GM19395 (cell line): Measurements from ENCODE around the gene CERK.

Source experiments
- ATAC-seq: cut with Tn5 transposase; IDR thresholded peaks from one replicate; pipeline ENCODE4 v1.9.1; 2021; ENCODE audit warnings: mild to moderate bottlenecking, moderate library complexity; ENCODE audit not compliant: unreplicated experiment

Gene CERK

GRCh38 chr22:46766611-46767010 is 28.6 kb upstream of the CERK start:
- no peak for ATAC-seq

- no peak for ATAC-seq
Measured at GRCh38 chr22:46764779-46765485, 26.9 kb upstream of the CERK start.

GRCh38 chr22:46764140-46764680 is 26.2 kb upstream of the CERK start:
- ATAC-seq: no peak

GRCh38 chr22:46763051-46763705 is 25.1 kb upstream of the CERK start:
- ATAC-seq: peak; percentile 52

GRCh38 chr22:46762238-46763050 is 24.4 kb upstream of the CERK start, which contains the start of gene TBC1D22A:
Gene TBC1D22A, plus strand, starts transcription at chr22:46762650. Its CDS starts 137 bp downstream, at chr22:46762787.
- peak; percentile 73 for ATAC-seq

- peak; percentile 11 for ATAC-seq
Measured at GRCh38 chr22:46761539-46762237, 23.6 kb upstream of the CERK start.

- no peak for ATAC-seq
Measured at GRCh38 chr22:46761017-46761416, 23.0 kb upstream of the CERK start.

GRCh38 chr22:46758867-46759290 is 20.8 kb upstream of the CERK start:
- no peak for ATAC-seq

GRCh38 chr22:46758121-46758520 is 20.1 kb upstream of the CERK start:
- no peak for ATAC-seq

GRCh38 chr22:46757104-46757503 is 19.1 kb upstream of the CERK start:
- ATAC-seq: no peak

GRCh38 chr22:46756097-46756496 is 18.0 kb upstream of the CERK start:
- ATAC-seq: no peak

GRCh38 chr22:46755525-46755924 is 17.5 kb upstream of the CERK start:
- ATAC-seq: no peak

GRCh38 chr22:46754826-46755225 is 16.8 kb upstream of the CERK start:
- ATAC-seq: no peak

- ATAC-seq: no peak
Measured at GRCh38 chr22:46754110-46754799, 16.2 kb upstream of the CERK start.

GRCh38 chr22:46753761-46754109 is 15.7 kb upstream of the CERK start:
- ATAC-seq: no peak

GRCh38 chr22:46753360-46753759 is 15.3 kb upstream of the CERK start:
- ATAC-seq: no peak

GRCh38 chr22:46752988-46753310 is 14.9 kb upstream of the CERK start:
- no peak for ATAC-seq

- ATAC-seq: no peak
Measured at GRCh38 chr22:46752286-46752987, 14.4 kb upstream of the CERK start.

GRCh38 chr22:46750863-46751443 is 12.9 kb upstream of the CERK start:
- ATAC-seq: no peak

GRCh38 chr22:46750530-46750800 is 12.4 kb upstream of the CERK start:
- ATAC-seq: no peak
